Activated CD4-positive, alpha-beta memory T cell treated with anti-CD3 and anti-CD28 coated beads for 36 hours (primary cell): ENCODE data around the gene SCLY. TPM values are rescaled to one million over a fixed set of nuclear protein-coding genes. Genes with fewer than 3 reads are reported as not detected.
A peak's percentile ranks its signal among the peaks of the same experiment; 100 is the strongest.

Experiments
- CTCF ChIA-PET: fragments of 350-600 bp; sonication (Branson Sonifier 250); formaldehyde crosslinking; loops from one replicate; lab custom pipeline; 2021; ENCODE audit warnings: antibody characterized with exemption, inconsistent platforms; lab: Charles Lee
- POLR2A ChIA-PET: fragments of 350-600 bp; sonication (Branson Sonifier 250); formaldehyde crosslinking; loops from one replicate; lab custom pipeline; 2021; ENCODE audit warnings: antibody characterized with exemption; lab: Charles Lee
- DNase-seq: peaks from one replicate; pipeline ENCODE4 v3.0.0-alpha.2; 2020
- H3K27ac Mint-ChIP-seq: one replicate; pipeline ENCODE4 v1.8.0; 2021; ENCODE audit warnings: mixed read lengths
- H3K27me3 Mint-ChIP-seq: one replicate; pipeline ENCODE4 v1.8.0; 2021; ENCODE audit warnings: mixed read lengths
- H3K36me3 Mint-ChIP-seq: one replicate; pipeline ENCODE4 v1.8.0; 2021; ENCODE audit warnings: mixed read lengths
- H3K4me1 Mint-ChIP-seq: one replicate; pipeline ENCODE4 v1.8.0; 2021; ENCODE audit warnings: low read depth, mixed read lengths
- H3K4me3 Mint-ChIP-seq: one replicate; pipeline ENCODE4 v1.8.0; 2021; ENCODE audit warnings: mild to moderate bottlenecking, mixed read lengths
- H3K9me3 Mint-ChIP-seq: one replicate; pipeline ENCODE4 v1.8.0; 2021; ENCODE audit warnings: mixed read lengths
- intact Hi-C: fragments of 100-400 bp; cut with micrococcal nuclease; formaldehyde crosslinking; loops from one replicate; pipeline ENCODE4 v1.15.1; 2023
- total RNA-seq, 2 experiments: library from RNA; stranded (reverse); gene quantifications; one replicate each; pipeline ENCODE4 v1.2.3, GENCODE V29; 2021

Gene SCLY
- total RNA-seq, 2 experiments from 2014 or later = 47.9 to 51.8 TPM

- H3K9me3 Mint-ChIP-seq = no peaks in the 10 kb centered on the region
- no peak for DNase-seq
- peaks cover 67% of the 10 kb centered on the region for H3K36me3 Mint-ChIP-seq
- no peaks in the 10 kb centered on the region for H3K4me1 Mint-ChIP-seq
- no peak overlapping the region for H3K27ac Mint-ChIP-seq
- ChIA-PET CTCF (no interaction called here), POLR2A (no interaction called here)
- no peak overlapping the region for H3K4me3 Mint-ChIP-seq
- intact Hi-C loops = no loop called here
- no peaks in the 10 kb centered on the region for H3K27me3 Mint-ChIP-seq
Measured at GRCh38 chr2:238081561-238081960, 20.8 kb downstream of the SCLY start.

- peaks cover 67% of the 10 kb centered on the region for H3K36me3 Mint-ChIP-seq
- CTCF ChIA-PET = no interaction called here
- POLR2A ChIA-PET = no interaction called here
- no peaks in the 10 kb centered on the region for H3K4me1 Mint-ChIP-seq
- H3K27me3 Mint-ChIP-seq = no peaks in the 10 kb centered on the region
- no peak overlapping the region for H3K4me3 Mint-ChIP-seq
- no peak overlapping the region for H3K27ac Mint-ChIP-seq
- no peaks in the 10 kb centered on the region for H3K9me3 Mint-ChIP-seq
- intact Hi-C loops = no loop called here
- DNase-seq = peak; percentile 3
Measured at GRCh38 chr2:238082151-238082550, 21.4 kb downstream of the SCLY start.

GRCh38 chr2:238082827-238083226 lies 22.0 kb downstream of the SCLY start:
- no peaks in the 10 kb centered on the region for H3K4me1 Mint-ChIP-seq
- H3K4me3 Mint-ChIP-seq = no peak overlapping the region
- DNase-seq = no peak
- ChIA-PET POLR2A (no interaction called here), CTCF (no interaction called here)
- no peak overlapping the region for H3K27ac Mint-ChIP-seq
- H3K27me3 Mint-ChIP-seq = no peaks in the 10 kb centered on the region
- H3K36me3 Mint-ChIP-seq = peaks cover 63% of the 10 kb centered on the region
- intact Hi-C loops = no loop called here
- H3K9me3 Mint-ChIP-seq = no peaks in the 10 kb centered on the region

- Mint-ChIP-seq H3K36me3 (peaks cover 60% of the 10 kb centered on the region), H3K27me3 (no peaks in the 10 kb centered on the region), H3K27ac (no peak overlapping the region), H3K4me3 (no peak overlapping the region), H3K4me1 (no peaks in the 10 kb centered on the region), H3K9me3 (no peaks in the 10 kb centered on the region)
- intact Hi-C loops = no loop called here
- ChIA-PET POLR2A (no interaction called here), CTCF (no interaction called here)
- peak; percentile 0 for DNase-seq
Measured at GRCh38 chr2:238083919-238084318, 23.1 kb downstream of the SCLY start.

GRCh38 chr2:238084761-238085160 lies 24.0 kb downstream of the SCLY start:
- H3K27ac Mint-ChIP-seq = no peak overlapping the region
- POLR2A ChIA-PET = no interaction called here
- DNase-seq = no peak
- H3K9me3 Mint-ChIP-seq = no peaks in the 10 kb centered on the region
- CTCF ChIA-PET = no interaction called here
- intact Hi-C loops = no loop called here
- H3K4me1 Mint-ChIP-seq = no peaks in the 10 kb centered on the region
- H3K36me3 Mint-ChIP-seq = peaks cover 62% of the 10 kb centered on the region
- H3K4me3 Mint-ChIP-seq = no peak overlapping the region
- no peaks in the 10 kb centered on the region for H3K27me3 Mint-ChIP-seq

- POLR2A ChIA-PET = no interaction called here
- CTCF ChIA-PET = no interaction called here
- Mint-ChIP-seq H3K4me3 (no peak overlapping the region), H3K4me1 (no peaks in the 10 kb centered on the region), H3K27ac (no peak overlapping the region), H3K9me3 (no peaks in the 10 kb centered on the region), H3K36me3 (peaks cover 53% of the 10 kb centered on the region), H3K27me3 (no peaks in the 10 kb centered on the region)
- intact Hi-C loops = no loop called here
- no peak for DNase-seq
Measured at GRCh38 chr2:238085899-238086298, 25.1 kb downstream of the SCLY start.

GRCh38 chr2:238087211-238087610 lies 26.4 kb downstream of the SCLY start:
- Mint-ChIP-seq H3K4me3 (no peak overlapping the region), H3K27ac (no peak overlapping the region), H3K9me3 (no peaks in the 10 kb centered on the region), H3K4me1 (no peaks in the 10 kb centered on the region), H3K36me3 (peaks cover 46% of the 10 kb centered on the region), H3K27me3 (no peaks in the 10 kb centered on the region)
- CTCF ChIA-PET = interaction anchor here (1.0 kb wide), 1 partner anchor 52 kb away, joined by 3 read pairs; no protein-coding TSS in a partner anchor
- intact Hi-C loops = no loop called here
- POLR2A ChIA-PET = no interaction called here
- DNase-seq = no peak

- H3K27ac Mint-ChIP-seq = no peak overlapping the region
Measured at GRCh38 chr2:238090887-238091286, 30.1 kb downstream of the SCLY start.

GRCh38 chr2:238091436-238092060 lies 30.7 kb downstream of the SCLY start:
- H3K36me3 Mint-ChIP-seq = peaks cover 27% of the 10 kb centered on the region
- CTCF ChIA-PET = no interaction called here
- no peaks in the 10 kb centered on the region for H3K9me3 Mint-ChIP-seq
- H3K4me3 Mint-ChIP-seq = no peak overlapping the region
- intact Hi-C loops = no loop called here
- no peak for DNase-seq
- POLR2A ChIA-PET = no interaction called here
- H3K27ac Mint-ChIP-seq = no peak overlapping the region
- H3K27me3 Mint-ChIP-seq = no peaks in the 10 kb centered on the region
- H3K4me1 Mint-ChIP-seq = no peaks in the 10 kb centered on the region

More at GRCh38 chr2:238090887-238091286, 30.1 kb downstream of the SCLY start:
- H3K4me3 Mint-ChIP-seq = no peak overlapping the region
- peaks cover 28% of the 10 kb centered on the region for H3K36me3 Mint-ChIP-seq
- intact Hi-C loops = no loop called here
- ChIA-PET POLR2A (no interaction called here), CTCF (no interaction called here)
- peak; percentile 4 for DNase-seq
- H3K27me3 Mint-ChIP-seq = no peaks in the 10 kb centered on the region
- no peaks in the 10 kb centered on the region for H3K4me1 Mint-ChIP-seq
- no peaks in the 10 kb centered on the region for H3K9me3 Mint-ChIP-seq

GRCh38 chr2:238092486-238093035 lies 31.8 kb downstream of the SCLY start:
- DNase-seq = no peak
- no peaks in the 10 kb centered on the region for H3K4me1 Mint-ChIP-seq
- peaks cover 22% of the 10 kb centered on the region for H3K36me3 Mint-ChIP-seq
- intact Hi-C loops = no loop called here
- H3K27me3 Mint-ChIP-seq = no peaks in the 10 kb centered on the region
- ChIA-PET POLR2A (no interaction called here), CTCF (no interaction called here)
- H3K4me3 Mint-ChIP-seq = no peak overlapping the region
- no peak overlapping the region for H3K27ac Mint-ChIP-seq
- H3K9me3 Mint-ChIP-seq = no peaks in the 10 kb centered on the region

GRCh38 chr2:238093181-238094140 lies 32.7 kb downstream of the SCLY start:
- Mint-ChIP-seq H3K36me3 (peaks cover 27% of the 10 kb centered on the region), H3K4me3 (no peak overlapping the region), H3K27me3 (no peaks in the 10 kb centered on the region), H3K27ac (no peak overlapping the region), H3K9me3 (no peaks in the 10 kb centered on the region), H3K4me1 (no peaks in the 10 kb centered on the region)
- peak; percentile 7 for DNase-seq
- CTCF ChIA-PET = no interaction called here
- intact Hi-C loops = no loop called here
- POLR2A ChIA-PET = no interaction called here

- no peak overlapping the region for H3K4me3 Mint-ChIP-seq
- no peaks in the 10 kb centered on the region for H3K9me3 Mint-ChIP-seq
- ChIA-PET CTCF (no interaction called here), POLR2A (no interaction called here)
- intact Hi-C loops = no loop called here
- no peak for DNase-seq
- H3K27ac Mint-ChIP-seq = no peak overlapping the region
- H3K27me3 Mint-ChIP-seq = no peaks in the 10 kb centered on the region
- H3K36me3 Mint-ChIP-seq = peaks cover 26% of the 10 kb centered on the region
- no peaks in the 10 kb centered on the region for H3K4me1 Mint-ChIP-seq
Measured at GRCh38 chr2:238094438-238095022, 33.7 kb downstream of the SCLY start.
